HEK293 (cell line): ENCODE results near the gene TAMALIN.

ENCODE experiments used
- CTCF ChIA-PET: fragments of 350-600 bp; formaldehyde crosslinking; extraction: SDS; loops from one replicate; lab custom pipeline; 2021; ENCODE audit warnings: antibody characterized with exemption; lab: Yijun Ruan, JAX
- POLR2A ChIA-PET: fragments of 300-600 bp; formaldehyde crosslinking; extraction: SDS; loops from one replicate; lab custom pipeline; 2020; ENCODE audit warnings: antibody characterized with exemption, inconsistent platforms; lab: Yijun Ruan, JAX
- H3K27ac ChIP-seq: fragments of 200-500 bp; sonication (Bioruptor generic); 2 replicates; pipeline ENCODE4 v1.5.1; 2014; ENCODE audit warnings: low read depth, low read length, control low read depth, inconsistent platforms; ENCODE audit errors: extremely low read depth
- H3K36me3 ChIP-seq, 2 experiments: fragments of 200-500 bp in 1 of 2; sonication (Bioruptor generic) in 1 of 2; 1 replicate in 1 of 2; 2 replicates in 1 of 2; pipeline ENCODE4 v1.5.1; 2014 to 2017; ENCODE audit warnings: inconsistent platforms in 2 of 2, low read length in 2 of 2; ENCODE audit not compliant: control insufficient read depth in 2 of 2, insufficient read depth in 1 of 2
- H3K4me1 ChIP-seq: fragments of 200-500 bp; sonication (Bioruptor generic); 2 replicates; pipeline ENCODE4 v1.5.1; 2014; ENCODE audit warnings: mild to moderate bottlenecking, low read length, inconsistent platforms; ENCODE audit not compliant: control insufficient read depth, insufficient read depth
- H3K4me3 ChIP-seq: 2 replicates; pipeline ENCODE4 v1.5.1; 2011; ENCODE audit warnings: low read depth, mild to moderate bottlenecking, control low read depth, low read length, moderate library complexity
- H3K9me3 ChIP-seq: fragments of 200-500 bp; sonication (Bioruptor generic); 2 replicates; pipeline ENCODE4 v1.5.1; 2014; ENCODE audit warnings: low read depth, low read length, inconsistent platforms; ENCODE audit not compliant: control insufficient read depth, insufficient read depth
- FEZF1 ChIP-seq: fragments of 450-650 bp; formaldehyde crosslinking; IDR thresholded peaks from 2 replicates; pipeline ENCODE4 v1.5.1; 2016; ENCODE audit warnings: missing biosample characterization, missing genetic modification characterization
- GLIS2 ChIP-seq: fragments of 450-650 bp; formaldehyde crosslinking; IDR thresholded peaks from 2 replicates; pipeline ENCODE4 v1.5.1; 2016; ENCODE audit warnings: missing biosample characterization, missing genetic modification characterization
- HOXA7 ChIP-seq: sonication (generic); formaldehyde crosslinking; IDR thresholded peaks from 2 replicates; pipeline ENCODE4 v1.8.1; 2022; ENCODE audit warnings: missing genetic modification reagents, borderline replicate concordance
- HOXC10 ChIP-seq: sonication (generic); formaldehyde crosslinking; IDR thresholded peaks from 2 replicates; pipeline ENCODE4 v1.8.1; 2023; ENCODE audit warnings: mild to moderate bottlenecking, missing genetic modification reagents
- KLF8 ChIP-seq: fragments of 450-650 bp; formaldehyde crosslinking; IDR thresholded peaks from 2 replicates; pipeline ENCODE4 v1.5.1; 2016; ENCODE audit warnings: missing biosample characterization, missing genetic modification characterization
- MYNN ChIP-seq: fragments of 450-650 bp; formaldehyde crosslinking; IDR thresholded peaks from 2 replicates; pipeline ENCODE4 v1.5.1; 2016; ENCODE audit warnings: missing biosample characterization, missing genetic modification characterization, borderline replicate concordance
- SCRT1 ChIP-seq: fragments of 450-650 bp; formaldehyde crosslinking; IDR thresholded peaks from 2 replicates; pipeline ENCODE4 v1.5.1; 2016; ENCODE audit warnings: missing biosample characterization, missing genetic modification characterization, borderline replicate concordance
- TCF7L2 ChIP-seq: IDR thresholded peaks from 2 replicates; pipeline ENCODE4 v1.6.1; 2011; ENCODE audit warnings: low read depth, mild to moderate bottlenecking, inconsistent platforms, low read length, moderate library complexity, borderline replicate concordance
- ZNF121 ChIP-seq: fragments of 450-650 bp; formaldehyde crosslinking; IDR thresholded peaks from 2 replicates; pipeline ENCODE4 v1.5.1; 2016; ENCODE audit warnings: missing biosample characterization, missing genetic modification characterization
- ZNF140 ChIP-seq: fragments of 450-650 bp; formaldehyde crosslinking; IDR thresholded peaks from 2 replicates; pipeline ENCODE4 v1.5.1; 2016; ENCODE audit warnings: missing biosample characterization, missing genetic modification characterization
- ZNF146 ChIP-seq: fragments of 450-650 bp; formaldehyde crosslinking; IDR thresholded peaks from 2 replicates; pipeline ENCODE4 v1.5.1; 2016; ENCODE audit warnings: missing biosample characterization, missing genetic modification characterization
- ZNF214 ChIP-seq: fragments of 450-650 bp; formaldehyde crosslinking; IDR thresholded peaks from 2 replicates; pipeline ENCODE4 v1.5.1; 2017; ENCODE audit warnings: missing biosample characterization, mild to moderate bottlenecking, missing genetic modification characterization, borderline replicate concordance
- ZNF324 ChIP-seq: fragments of 450-650 bp; formaldehyde crosslinking; IDR thresholded peaks from 2 replicates; pipeline ENCODE4 v1.5.1; 2016; ENCODE audit warnings: missing biosample characterization, missing genetic modification characterization
- ZNF677 ChIP-seq: fragments of 450-650 bp; IDR thresholded peaks from 2 replicates; pipeline ENCODE4 v1.5.0; 2018; ENCODE audit warnings: missing biosample characterization, mild to moderate bottlenecking, missing genetic modification characterization, moderate library complexity
- ZNF704 ChIP-seq: fragments of 450-650 bp; formaldehyde crosslinking; IDR thresholded peaks from 2 replicates; pipeline ENCODE4 v1.5.1; 2016; ENCODE audit warnings: missing biosample characterization, missing genetic modification characterization
- ZNF707 ChIP-seq: fragments of 450-650 bp; formaldehyde crosslinking; IDR thresholded peaks from 2 replicates; pipeline ENCODE4 v1.5.1; 2016; ENCODE audit warnings: missing biosample characterization, missing genetic modification characterization
- ZNF777 ChIP-seq: fragments of 450-650 bp; formaldehyde crosslinking; IDR thresholded peaks from 2 replicates; pipeline ENCODE4 v1.5.1; 2017; ENCODE audit warnings: missing biosample characterization, missing genetic modification characterization, borderline replicate concordance
- TF ChIP-seq, protein P1 (sequence below): fragments of 450-650 bp; formaldehyde crosslinking; IDR thresholded peaks from 2 replicates; pipeline ENCODE4 v1.5.1; 2016; ENCODE audit warnings: missing biosample characterization, missing genetic modification characterization
- TF ChIP-seq, protein P2 (sequence below): fragments of 450-650 bp; formaldehyde crosslinking; optimal IDR thresholded peaks from 2 replicates; pipeline ENCODE3; 2016; ENCODE audit warnings: missing biosample characterization, mild to moderate bottlenecking, missing genetic modification characterization
- TF ChIP-seq, protein P3 (sequence below): fragments of 450-650 bp; formaldehyde crosslinking; IDR thresholded peaks from 2 replicates; pipeline ENCODE4 v1.5.1; 2016; ENCODE audit warnings: missing biosample characterization, missing genetic modification characterization

Gene TAMALIN

GRCh38 chr12:51992246-51992645, 14.5 kb upstream of the TAMALIN start:
- Histone ChIP-seq H3K9me3 (no peaks in the 10 kb centered on the region), H3K36me3 (peaks cover 15 to 74% of the 10 kb centered on the region in 2 experiments), H3K4me3 (no peak overlapping the region), H3K4me1 (no peaks in the 10 kb centered on the region), H3K27ac (no peak overlapping the region)
- POLR2A ChIA-PET = interaction anchor here (0.9 to 1.7 kb wide), 2 partner anchors 14 to 28 kb away, joined by 4 to 6 read pairs; partner anchors contain the start of gene TAMALIN
- CTCF ChIA-PET = interaction anchor here (0.6 to 21.1 kb wide), 22 partner anchors 9 to 912 kb away, joined by 3 to 349 read pairs (median 5); no protein-coding TSS in a partner anchor
- peak; percentile 95 for TF ChIP-seq ZNF121
- TF ChIP-seq SCRT1 (tag by site-specific recombination) = 0 out of 2 replicates have a peak, but pooled peaks have one; percentile 21
- TF ChIP-seq ZNF324 (tag by site-specific recombination) = no peak

DNA sequence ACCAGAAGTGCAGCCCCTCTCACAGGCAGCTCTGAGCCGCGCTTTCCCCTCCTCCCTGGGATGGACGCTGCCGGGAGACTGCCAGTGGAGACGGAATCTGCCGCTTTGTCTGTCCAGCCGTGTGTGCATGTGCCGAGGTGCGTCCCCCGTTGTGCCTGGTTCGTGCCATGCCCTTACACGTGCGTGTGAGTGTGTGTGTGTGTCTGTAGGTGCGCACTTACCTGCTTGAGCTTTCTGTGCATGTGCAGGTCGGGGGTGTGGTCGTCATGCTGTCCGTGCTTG, 12.3 kb upstream of the TAMALIN start:
- Histone ChIP-seq H3K36me3 (peaks cover 6 to 77% of the 10 kb centered on the region in 2 experiments; a peak in 2 of 3 replicates), H3K27ac (no peak overlapping the region), H3K4me1 (no peaks in the 10 kb centered on the region), H3K9me3 (no peaks in the 10 kb centered on the region), H3K4me3 (no peak overlapping the region)
- ChIA-PET POLR2A (no interaction called here), CTCF (interaction anchor here (1.1 to 21.1 kb wide), 4 partner anchors 9 to 101 kb away, joined by 3 to 349 read pairs (median 47); no protein-coding TSS in a partner anchor)
- TF ChIP-seq HOXC10 (CRISPR knock-in tag) (no peak), ZNF140 (tag by site-specific recombination) (no peak), ZNF707 (tag by site-specific recombination) (no peak), KLF8 (no peak), FEZF1 (tag by site-specific recombination) (no peak), HOXA7 (no peak), TCF7L2 (no peak), ZNF677 (tag by site-specific recombination) (no peak), GLIS2 (tag by site-specific recombination) (no peak), ZNF704 (tag by site-specific recombination) (no peak), MYNN (tag by site-specific recombination) (no peak), ZNF214 (tag by site-specific recombination) (no peak), ZNF146 (no peak), ZNF777 (tag by site-specific recombination) (no peak)
- TF ChIP-seq, protein P1, sequence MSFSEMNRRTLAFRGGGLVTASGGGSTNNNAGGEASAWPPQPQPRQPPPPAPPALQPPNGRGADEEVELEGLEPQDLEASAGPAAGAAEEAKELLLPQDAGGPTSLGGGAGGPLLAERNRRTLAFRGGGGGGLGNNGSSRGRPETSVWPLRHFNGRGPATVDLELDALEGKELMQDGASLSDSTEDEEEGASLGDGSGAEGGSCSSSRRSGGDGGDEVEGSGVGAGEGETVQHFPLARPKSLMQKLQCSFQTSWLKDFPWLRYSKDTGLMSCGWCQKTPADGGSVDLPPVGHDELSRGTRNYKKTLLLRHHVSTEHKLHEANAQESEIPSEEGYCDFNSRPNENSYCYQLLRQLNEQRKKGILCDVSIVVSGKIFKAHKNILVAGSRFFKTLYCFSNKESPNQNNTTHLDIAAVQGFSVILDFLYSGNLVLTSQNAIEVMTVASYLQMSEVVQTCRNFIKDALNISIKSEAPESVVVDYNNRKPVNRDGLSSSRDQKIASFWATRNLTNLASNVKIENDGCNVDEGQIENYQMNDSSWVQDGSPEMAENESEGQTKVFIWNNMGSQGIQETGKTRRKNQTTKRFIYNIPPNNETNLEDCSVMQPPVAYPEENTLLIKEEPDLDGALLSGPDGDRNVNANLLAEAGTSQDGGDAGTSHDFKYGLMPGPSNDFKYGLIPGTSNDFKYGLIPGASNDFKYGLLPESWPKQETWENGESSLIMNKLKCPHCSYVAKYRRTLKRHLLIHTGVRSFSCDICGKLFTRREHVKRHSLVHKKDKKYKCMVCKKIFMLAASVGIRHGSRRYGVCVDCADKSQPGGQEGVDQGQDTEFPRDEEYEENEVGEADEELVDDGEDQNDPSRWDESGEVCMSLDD = no peak
- TF ChIP-seq, protein P2, sequence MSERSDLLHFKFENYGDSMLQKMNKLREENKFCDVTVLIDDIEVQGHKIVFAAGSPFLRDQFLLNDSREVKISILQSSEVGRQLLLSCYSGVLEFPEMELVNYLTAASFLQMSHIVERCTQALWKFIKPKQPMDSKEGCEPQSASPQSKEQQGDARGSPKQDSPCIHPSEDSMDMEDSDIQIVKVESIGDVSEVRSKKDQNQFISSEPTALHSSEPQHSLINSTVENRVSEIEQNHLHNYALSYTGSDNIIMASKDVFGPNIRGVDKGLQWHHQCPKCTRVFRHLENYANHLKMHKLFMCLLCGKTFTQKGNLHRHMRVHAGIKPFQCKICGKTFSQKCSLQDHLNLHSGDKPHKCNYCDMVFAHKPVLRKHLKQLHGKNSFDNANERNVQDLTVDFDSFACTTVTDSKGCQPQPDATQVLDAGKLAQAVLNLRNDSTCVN (tag by site-specific recombination) = no peak
- TF ChIP-seq, protein P3, sequence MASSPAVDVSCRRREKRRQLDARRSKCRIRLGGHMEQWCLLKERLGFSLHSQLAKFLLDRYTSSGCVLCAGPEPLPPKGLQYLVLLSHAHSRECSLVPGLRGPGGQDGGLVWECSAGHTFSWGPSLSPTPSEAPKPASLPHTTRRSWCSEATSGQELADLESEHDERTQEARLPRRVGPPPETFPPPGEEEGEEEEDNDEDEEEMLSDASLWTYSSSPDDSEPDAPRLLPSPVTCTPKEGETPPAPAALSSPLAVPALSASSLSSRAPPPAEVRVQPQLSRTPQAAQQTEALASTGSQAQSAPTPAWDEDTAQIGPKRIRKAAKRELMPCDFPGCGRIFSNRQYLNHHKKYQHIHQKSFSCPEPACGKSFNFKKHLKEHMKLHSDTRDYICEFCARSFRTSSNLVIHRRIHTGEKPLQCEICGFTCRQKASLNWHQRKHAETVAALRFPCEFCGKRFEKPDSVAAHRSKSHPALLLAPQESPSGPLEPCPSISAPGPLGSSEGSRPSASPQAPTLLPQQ (tag by site-specific recombination) = no peak
